GM19035 (cell line): Measurements from ENCODE around the gene PRRC2A.
A peak's percentile ranks its signal among the peaks of the same experiment; 100 is the strongest.

Experiments
- ATAC-seq: cut with Tn5 transposase; IDR thresholded peaks from one replicate; pipeline ENCODE4 v1.9.1; 2021; ENCODE audit not compliant: unreplicated experiment

PRRC2A gene

DNA sequence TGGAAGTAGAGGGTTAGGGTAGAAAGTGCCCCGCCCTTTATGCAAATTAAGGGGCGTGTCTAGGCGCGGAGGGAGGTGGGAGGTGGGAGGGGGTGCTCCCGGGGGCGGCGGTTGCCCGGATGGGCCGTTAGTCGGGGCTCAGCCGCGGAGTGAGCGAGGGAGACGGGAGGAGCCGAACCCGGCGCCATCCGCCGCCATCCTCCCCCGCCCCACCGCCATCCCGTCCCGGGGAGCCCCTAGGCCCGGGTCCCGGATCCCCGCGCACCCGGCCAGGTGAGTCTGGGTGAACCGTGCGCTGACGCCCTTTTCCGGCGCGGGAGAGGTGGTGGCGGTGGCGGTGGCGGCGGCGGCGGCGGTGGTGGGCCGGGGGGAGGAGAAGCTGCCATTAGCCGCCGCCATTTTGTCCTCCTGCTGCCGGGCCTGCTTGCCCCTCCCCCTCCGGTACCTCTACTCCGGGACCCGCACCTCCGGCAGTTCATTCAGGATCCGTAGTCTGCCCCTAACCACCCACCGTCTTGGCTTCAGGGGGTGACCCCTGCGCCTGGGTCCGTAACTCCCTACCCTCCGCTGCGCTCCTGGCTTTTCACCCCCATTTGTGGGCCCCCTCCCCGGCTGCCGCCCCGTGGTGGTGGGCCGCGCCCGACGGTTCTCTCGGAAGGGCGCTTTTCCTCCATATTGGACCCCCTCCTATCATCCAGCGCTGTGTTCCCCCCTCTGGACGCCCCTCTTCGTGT is at the start of gene PRRC2A:
Gene PRRC2A (plus strand): TSS at position 130 of the 734 bp plus-strand sequence. CDS start 2,075 bp downstream, outside the sequence.
- peak; percentile 41 for ATAC-seq

GRCh38 chr6:31572041-31572911 is 48.2 kb upstream of the PRRC2A start, which contains the start of gene LTA:
Gene LTA, plus strand, starts transcription at chr6:31572289. Its CDS starts 454 bp downstream, at chr6:31572743.
- no peak for ATAC-seq

DNA sequence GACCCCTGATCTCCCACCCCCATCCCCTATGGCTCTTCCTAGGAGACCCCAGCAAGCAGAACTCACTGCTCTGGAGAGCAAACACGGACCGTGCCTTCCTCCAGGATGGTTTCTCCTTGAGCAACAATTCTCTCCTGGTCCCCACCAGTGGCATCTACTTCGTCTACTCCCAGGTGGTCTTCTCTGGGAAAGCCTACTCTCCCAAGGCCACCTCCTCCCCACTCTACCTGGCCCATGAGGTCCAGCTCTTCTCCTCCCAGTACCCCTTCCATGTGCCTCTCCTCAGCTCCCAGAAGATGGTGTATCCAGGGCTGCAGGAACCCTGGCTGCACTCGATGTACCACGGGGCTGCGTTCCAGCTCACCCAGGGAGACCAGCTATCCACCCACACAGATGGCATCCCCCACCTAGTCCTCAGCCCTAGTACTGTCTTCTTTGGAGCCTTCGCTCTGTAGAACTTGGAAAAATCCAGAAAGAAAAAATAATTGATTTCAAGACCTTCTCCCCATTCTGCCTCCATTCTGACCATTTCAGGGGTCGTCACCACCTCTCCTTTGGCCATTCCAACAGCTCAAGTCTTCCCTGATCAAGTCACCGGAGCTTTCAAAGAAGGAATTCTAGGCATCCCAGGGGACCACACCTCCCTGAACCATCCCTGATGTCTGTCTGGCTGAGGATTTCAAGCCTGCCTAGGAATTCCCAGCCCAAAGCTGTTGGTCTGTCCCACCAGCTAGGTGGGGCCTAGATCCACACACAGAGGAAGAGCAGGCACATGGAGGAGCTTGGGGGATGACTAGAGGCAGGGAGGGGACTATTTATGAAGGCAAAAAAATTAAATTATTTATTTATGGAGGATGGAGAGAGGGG is 47.0 kb upstream of the PRRC2A start:
- no peak for ATAC-seq

- ATAC-seq: no peak
These were observed 46.1 kb upstream of the PRRC2A start for GRCh38 chr6:31574106-31575061.

DNA sequence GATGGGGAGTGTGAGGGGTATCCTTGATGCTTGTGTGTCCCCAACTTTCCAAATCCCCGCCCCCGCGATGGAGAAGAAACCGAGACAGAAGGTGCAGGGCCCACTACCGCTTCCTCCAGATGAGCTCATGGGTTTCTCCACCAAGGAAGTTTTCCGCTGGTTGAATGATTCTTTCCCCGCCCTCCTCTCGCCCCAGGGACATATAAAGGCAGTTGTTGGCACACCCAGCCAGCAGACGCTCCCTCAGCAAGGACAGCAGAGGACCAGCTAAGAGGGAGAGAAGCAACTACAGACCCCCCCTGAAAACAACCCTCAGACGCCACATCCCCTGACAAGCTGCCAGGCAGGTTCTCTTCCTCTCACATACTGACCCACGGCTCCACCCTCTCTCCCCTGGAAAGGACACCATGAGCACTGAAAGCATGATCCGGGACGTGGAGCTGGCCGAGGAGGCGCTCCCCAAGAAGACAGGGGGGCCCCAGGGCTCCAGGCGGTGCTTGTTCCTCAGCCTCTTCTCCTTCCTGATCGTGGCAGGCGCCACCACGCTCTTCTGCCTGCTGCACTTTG is 45.1 kb upstream of the PRRC2A start, which contains the start of gene TNF:
Gene TNF (plus strand): TSS at position 231 of the 567 bp plus-strand sequence. CDS start 177 bp downstream, at position 408.
- no peak for ATAC-seq

- no peak for ATAC-seq
These were observed 44.4 kb upstream of the PRRC2A start for GRCh38 chr6:31575952-31576685.

GRCh38 chr6:31576897-31577578 is 43.5 kb upstream of the PRRC2A start:
- no peak for ATAC-seq

DNA sequence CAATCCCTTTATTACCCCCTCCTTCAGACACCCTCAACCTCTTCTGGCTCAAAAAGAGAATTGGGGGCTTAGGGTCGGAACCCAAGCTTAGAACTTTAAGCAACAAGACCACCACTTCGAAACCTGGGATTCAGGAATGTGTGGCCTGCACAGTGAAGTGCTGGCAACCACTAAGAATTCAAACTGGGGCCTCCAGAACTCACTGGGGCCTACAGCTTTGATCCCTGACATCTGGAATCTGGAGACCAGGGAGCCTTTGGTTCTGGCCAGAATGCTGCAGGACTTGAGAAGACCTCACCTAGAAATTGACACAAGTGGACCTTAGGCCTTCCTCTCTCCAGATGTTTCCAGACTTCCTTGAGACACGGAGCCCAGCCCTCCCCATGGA is 42.9 kb upstream of the PRRC2A start:
- no peak for ATAC-seq

- ATAC-seq: no peak
These were observed 42.1 kb upstream of the PRRC2A start for GRCh38 chr6:31578184-31579118.

DNA sequence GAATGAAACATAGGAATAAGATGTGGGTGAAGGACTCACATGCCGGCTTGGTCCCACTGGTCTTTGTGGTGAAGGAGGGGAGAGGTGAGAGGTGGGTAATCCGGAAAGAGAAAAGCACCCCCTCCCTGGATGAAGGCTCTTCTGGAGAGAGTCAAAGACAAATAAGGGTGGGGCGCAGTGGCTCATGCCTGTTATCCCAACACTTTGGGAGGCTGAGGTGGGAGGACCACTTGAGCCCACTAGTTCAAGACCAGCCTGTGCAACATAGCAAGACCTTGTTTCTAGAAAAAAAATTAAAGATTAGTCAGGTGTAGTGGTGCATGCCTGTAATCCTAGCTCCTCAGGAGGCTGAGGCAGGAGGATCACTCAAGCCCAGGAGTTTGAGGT is 41.4 kb upstream of the PRRC2A start:
- no peak for ATAC-seq

DNA sequence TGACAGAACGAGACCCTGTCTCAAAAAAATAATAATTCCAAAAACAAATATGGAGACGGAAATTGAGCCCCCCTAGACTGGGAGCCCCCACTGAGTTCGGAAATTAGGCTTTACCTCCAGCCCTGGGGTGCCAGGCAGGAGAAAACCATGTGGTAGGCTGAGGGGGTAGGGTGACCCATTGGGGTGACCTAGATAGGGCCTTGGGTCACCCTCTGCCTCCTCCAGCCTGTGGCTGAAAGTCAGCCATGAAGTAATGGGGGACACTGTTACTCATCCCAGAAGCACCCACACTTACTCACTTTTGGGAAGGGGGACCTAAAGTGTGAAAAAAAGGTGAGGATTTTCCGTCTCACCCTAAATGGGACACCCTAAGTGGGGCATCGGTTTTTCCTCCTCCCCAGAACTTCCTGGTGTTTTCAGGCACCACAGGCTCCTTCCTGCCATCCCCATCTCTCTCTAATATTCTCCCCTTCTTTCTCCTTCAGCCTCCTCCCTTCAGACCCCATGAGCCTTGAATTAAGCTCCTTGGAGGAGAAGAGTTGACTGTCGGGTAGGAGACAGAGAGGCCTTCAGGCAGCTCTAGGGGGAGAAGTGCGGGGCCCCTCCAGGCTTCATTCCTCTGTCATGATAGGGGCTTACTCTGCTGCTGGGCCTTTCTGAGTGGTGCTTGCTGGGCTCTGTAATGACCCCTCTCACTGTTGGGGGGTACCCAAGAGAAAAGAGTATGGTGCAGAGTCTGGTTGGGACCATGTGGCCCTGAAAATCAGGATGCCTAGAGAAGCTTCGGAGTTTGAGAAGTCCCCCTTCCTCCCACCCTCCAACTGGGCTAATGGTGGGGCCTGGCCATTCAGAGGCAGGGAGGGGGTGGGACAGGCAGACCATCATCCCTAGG is 40.7 kb upstream of the PRRC2A start:
- ATAC-seq: no peak

DNA sequence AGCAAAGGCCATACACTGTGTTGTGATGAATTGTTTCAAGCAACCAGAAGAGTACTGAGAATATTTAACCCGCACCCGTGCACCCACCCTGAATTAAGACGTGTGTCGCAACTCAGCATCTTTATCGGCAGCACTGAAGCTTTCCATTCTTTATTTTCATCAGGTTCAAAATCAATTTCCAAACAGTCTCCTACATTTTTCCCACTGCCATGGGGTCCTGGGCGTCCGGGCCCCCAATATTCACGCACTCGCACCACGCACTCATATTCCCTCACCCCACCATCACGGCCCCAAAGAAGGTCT is 40.1 kb upstream of the PRRC2A start:
- ATAC-seq: no peak

GRCh38 chr6:31580807-31581433 is 39.6 kb upstream of the PRRC2A start:
- peak; percentile 56 for ATAC-seq

- no peak for ATAC-seq
These were observed 38.9 kb upstream of the PRRC2A start for GRCh38 chr6:31581434-31582229.

DNA sequence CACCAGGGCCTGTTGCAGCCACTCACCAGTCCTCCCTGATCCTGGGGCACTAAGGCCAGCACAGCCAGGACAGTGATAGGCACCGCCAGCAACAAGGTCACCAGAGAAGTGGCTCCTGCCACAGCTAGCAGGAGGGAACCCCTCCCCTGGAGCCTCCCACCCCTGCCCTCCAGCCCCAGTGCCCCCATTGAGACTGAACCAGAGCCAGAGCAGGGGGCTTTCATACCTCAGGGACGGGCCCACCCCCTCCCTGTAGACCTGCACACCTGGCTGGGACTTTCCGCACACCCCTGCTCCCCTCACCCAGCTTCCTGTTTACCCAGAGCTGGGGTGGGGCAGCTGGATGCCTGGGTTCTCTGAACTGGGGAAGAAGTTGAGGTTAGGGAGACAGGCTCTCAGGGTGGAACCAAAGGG is 38.3 kb upstream of the PRRC2A start, which contains the start of gene LTB:
Gene LTB (minus strand): TSS at position 195 of the 414 bp plus-strand sequence. CDS start 7 bp downstream, at position 188.
- no peak for ATAC-seq
